LNCaP clone FGC (cell line): ENCODE results near the gene MED25.
A peak's percentile ranks its signal among the peaks of the same experiment; 100 is the strongest.

Experiments
- DNase-seq: peaks from one replicate; pipeline ENCODE4 v3.0.0-alpha.2; 2011; ENCODE audit warnings: low read depth
- H3K4me3 ChIP-seq: 2 replicates; pipeline ENCODE4 v1.5.1; 2011; ENCODE audit warnings: mild to moderate bottlenecking, low read depth, low read length, control low read depth
- TF ChIP-seq, protein P1 (sequence below): IDR thresholded peaks from 2 replicates; pipeline ENCODE4 v1.5.1; 2012; ENCODE audit warnings: mild to moderate bottlenecking; ENCODE audit not compliant: control insufficient read depth, insufficient read depth; ENCODE audit errors: extremely low read depth

The MED25 gene

DNA sequence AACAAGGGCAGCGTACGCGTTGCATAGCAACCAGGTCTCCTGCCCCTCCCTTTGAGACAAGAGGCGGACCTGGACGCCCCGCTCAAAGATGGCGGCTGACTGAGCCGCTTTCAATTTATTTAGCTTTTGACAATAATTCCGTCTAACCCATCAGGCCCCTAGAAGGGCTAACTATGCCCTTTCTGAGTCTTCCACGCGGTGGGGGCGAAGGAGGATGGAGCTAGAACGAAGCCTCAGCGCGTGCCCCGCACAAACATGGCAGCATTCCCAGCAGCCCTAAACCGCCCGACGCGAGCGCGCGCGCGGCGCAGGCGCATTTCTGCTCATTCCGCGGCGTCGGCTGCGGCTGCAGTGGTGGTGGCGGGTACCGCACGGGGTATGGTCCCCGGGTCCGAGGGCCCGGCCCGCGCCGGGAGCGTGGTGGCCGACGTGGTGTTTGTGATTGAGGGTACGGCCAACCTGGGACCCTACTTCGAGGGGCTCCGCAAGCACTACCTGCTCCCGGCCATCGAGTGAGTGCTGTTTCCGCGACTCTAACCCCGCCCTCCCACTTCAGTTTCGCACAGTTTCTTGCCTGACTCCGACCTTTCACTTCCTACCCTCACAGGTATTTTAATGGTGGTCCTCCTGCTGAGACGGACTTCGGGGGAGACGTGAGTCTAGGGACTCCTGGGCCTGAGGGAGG, at the start of gene MED25:
TSS of gene MED25 (plus strand) at position 326 of the 685 bp plus-strand sequence. CDS start at position 379, 53 bp downstream.
- TF ChIP-seq, protein P1, sequence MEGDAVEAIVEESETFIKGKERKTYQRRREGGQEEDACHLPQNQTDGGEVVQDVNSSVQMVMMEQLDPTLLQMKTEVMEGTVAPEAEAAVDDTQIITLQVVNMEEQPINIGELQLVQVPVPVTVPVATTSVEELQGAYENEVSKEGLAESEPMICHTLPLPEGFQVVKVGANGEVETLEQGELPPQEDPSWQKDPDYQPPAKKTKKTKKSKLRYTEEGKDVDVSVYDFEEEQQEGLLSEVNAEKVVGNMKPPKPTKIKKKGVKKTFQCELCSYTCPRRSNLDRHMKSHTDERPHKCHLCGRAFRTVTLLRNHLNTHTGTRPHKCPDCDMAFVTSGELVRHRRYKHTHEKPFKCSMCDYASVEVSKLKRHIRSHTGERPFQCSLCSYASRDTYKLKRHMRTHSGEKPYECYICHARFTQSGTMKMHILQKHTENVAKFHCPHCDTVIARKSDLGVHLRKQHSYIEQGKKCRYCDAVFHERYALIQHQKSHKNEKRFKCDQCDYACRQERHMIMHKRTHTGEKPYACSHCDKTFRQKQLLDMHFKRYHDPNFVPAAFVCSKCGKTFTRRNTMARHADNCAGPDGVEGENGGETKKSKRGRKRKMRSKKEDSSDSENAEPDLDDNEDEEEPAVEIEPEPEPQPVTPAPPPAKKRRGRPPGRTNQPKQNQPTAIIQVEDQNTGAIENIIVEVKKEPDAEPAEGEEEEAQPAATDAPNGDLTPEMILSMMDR, result no peak
- DNase-seq, result peak; percentile 56
- H3K4me3 ChIP-seq, result peak within 1 kb of the TSS; percentile 94

DNA sequence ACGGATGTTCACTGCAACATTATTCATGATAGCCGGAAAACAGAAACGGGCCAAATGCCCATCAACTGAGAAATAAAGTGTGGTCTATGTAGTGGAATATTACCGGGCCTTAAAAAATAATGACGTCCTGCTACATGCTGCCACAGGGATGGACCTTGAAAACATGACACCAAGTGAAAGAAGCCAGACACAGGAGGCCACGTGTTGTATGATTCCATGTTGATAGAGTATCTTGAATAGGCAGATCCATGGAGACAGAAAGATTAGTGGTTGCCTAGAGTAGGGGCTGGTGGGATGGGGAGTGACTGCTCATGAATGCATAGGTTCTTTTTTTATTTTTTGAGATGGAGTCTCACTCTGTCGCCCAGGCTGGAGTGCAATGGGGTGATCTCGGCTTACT, 47.6 kb upstream of the MED25 start:
- DNase-seq, result no peak
- H3K4me3 ChIP-seq, result no peak overlapping the region
- TF ChIP-seq, protein P1, result no peak

DNA sequence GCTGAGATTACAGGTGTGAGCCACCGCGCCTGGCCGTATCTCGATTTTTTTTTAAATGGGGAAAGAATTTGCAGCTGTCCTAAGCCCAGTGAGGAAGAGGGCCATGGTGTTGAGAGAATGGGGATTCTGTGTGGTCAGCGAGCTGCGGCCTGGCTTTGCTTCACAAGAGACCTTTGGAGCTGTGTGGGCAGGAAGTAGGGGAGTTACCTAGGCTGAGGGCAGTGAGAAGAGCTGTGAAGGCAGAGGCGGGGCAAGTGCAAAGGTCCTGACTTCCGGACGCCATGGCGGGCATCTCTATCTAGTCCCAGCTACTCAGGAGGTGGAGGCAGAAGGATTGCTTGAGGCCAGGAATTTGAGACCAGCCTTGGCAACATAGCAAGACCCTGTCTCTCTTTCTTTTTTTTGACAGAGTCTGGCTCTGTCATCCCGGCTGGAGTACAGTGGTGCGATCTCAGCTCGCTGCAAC, 46.4 kb upstream of the MED25 start:
- TF ChIP-seq, protein P1, result no peak
- no peak overlapping the region for H3K4me3 ChIP-seq
- DNase-seq, result no peak

DNA sequence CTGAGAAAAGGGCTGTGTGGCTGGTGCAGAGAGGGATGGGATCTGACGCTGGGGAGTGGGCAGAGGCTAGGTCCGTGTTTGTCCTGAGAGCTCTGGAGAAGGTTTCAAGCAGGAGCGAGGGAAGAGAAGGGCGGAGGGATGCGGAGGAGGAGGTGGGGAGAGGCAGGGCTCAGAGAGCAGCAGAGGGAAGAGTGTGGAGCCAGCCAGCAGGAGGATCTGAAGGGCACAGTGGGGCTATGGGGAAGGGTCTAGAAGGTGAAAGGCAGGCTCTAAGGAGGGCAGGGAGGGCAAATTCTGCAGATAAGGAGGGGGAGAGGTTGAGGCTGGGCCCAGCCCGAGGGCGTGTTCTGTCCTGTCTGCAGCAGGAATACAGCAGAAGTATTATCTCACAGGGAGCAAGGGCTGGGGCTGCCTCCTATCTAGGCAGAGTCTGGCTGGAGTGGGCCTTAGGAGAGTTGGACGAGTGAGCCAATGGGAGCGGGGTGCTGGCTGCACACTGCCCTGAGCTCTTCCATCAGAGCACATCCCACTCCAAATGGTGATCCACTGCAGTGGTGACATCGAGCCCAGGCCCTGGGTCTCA, 45.1 kb upstream of the MED25 start:
- DNase-seq, result no peak
- TF ChIP-seq, protein P1, result no peak
- H3K4me3 ChIP-seq, result no peak overlapping the region

DNA sequence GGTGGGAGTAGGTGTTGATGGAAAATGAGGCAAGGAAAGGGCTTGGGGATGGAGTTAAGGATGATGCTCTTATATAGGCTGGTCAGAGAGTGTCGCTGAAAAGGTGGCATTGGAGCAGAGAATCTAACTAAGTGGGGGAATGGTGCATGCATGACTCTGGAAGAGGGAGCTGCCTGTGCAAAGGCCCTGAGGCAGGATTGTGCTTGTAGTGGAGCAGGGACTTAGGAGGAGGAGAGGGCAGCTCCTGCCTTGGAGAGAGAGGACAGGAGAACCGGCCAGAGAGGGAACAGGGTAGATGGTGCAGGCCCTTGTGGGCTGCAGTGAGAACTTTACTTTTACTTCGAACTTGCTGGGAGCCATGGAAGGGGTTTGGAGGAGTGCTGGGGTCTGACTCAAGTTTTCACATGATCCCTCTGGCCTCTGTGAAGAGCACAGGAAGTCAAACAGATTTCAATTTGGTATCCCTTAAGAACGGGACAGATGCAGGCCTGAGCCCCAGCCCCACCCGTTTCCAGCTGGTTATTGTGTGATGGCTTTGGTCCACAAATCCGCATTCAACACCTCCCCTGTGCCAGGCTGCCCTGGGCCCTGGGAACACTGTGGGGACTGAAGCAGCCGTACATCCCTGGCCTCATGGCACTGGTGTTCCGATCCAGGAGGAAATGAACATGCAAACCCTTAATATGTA, 44.3 kb upstream of the MED25 start:
- TF ChIP-seq, protein P1, result no peak
- no peak overlapping the region for H3K4me3 ChIP-seq
- DNase-seq, result no peak

DNA sequence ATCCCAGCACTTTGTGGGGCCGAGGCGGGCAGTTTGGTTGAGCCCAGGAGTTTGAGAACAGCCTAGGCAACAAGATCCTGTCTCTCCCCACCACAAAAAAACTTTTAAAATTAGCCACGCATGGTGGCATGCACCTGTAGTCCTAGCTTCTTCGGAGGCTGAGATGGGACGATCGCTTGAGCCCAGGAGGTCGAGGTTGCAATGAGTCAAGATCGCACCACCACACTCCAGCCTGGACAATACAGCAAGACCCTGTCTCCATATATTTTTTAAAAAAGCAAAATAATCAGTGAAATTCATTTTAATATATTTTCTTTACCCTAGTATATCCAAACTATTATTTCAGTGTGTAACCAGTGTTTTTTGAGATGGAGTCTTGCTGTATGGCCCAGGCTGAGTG, 43.1 kb upstream of the MED25 start:
- DNase-seq, result no peak
- TF ChIP-seq, protein P1, result no peak
- H3K4me3 ChIP-seq, result no peak overlapping the region
